Left ventricle myocardium inferior (tissue), 1 donor: ENCODE data around the gene BCLAF3. TPM values are rescaled to one million over a fixed set of nuclear protein-coding genes. Genes with fewer than 3 reads are reported as not detected.

Source experiments
- DNase-seq: peaks from one replicate; pipeline ENCODE4 v3.0.0-alpha.2; 2020
- H3K27ac ChIP-seq: fragments of 200-600 bp; replicated peaks from 2 replicates; pipeline ENCODE4 v1.8.0; 2021
- H3K27me3 ChIP-seq: fragments of 200-600 bp; 2 replicates; pipeline ENCODE4 v1.8.0; 2021; ENCODE audit warnings: low read depth
- H3K36me3 ChIP-seq: fragments of 200-600 bp; 2 replicates; pipeline ENCODE4 v1.8.0; 2021
- H3K4me1 ChIP-seq: fragments of 200-600 bp; 2 replicates; pipeline ENCODE4 v1.8.0; 2021
- H3K4me3 ChIP-seq: fragments of 200-600 bp; 2 replicates; pipeline ENCODE4 v1.8.0; 2021; ENCODE audit warnings: mild to moderate bottlenecking, moderate library complexity
- H3K9me3 ChIP-seq: fragments of 200-600 bp; replicated peaks from 2 replicates; pipeline ENCODE4 v1.8.0; 2021
- CTCF ChIP-seq: fragments of 200-600 bp; IDR thresholded peaks from 2 replicates; pipeline ENCODE4 v1.8.0; 2021; ENCODE audit warnings: antibody characterized with exemption, mild to moderate bottlenecking, borderline replicate concordance
- intact Hi-C: fragments of 100-400 bp; cut with micrococcal nuclease; formaldehyde crosslinking; loops from one replicate; pipeline ENCODE4 v1.11.0; 2022
- total RNA-seq: library from RNA; stranded (reverse); fragmentation: NEBNext Ultra II Directional; extraction: Animal tissue kit (Norgen Biotek cat#: 25700); gene quantifications from one replicate; pipeline ENCODE4 v1.2.1, GENCODE V29; 2021
- donor health status: DM: no; HTN: yes; CAD: no; lungs with severe emphysema.

The BCLAF3 gene
- total RNA-seq, 1 donor from 2014 or later, result 7.7 TPM

GRCh38 chrX:19968276-19968675 is 22.6 kb downstream of the BCLAF3 start:
- TF ChIP-seq CTCF, result no peak
- no peak overlapping the region for H3K4me3 ChIP-seq
- no peaks in the 10 kb centered on the region for H3K27me3 ChIP-seq
- DNase-seq, result no peak
- no peak overlapping the region for H3K27ac ChIP-seq
- intact Hi-C loops, result no loop called here
- no peaks in the 10 kb centered on the region for H3K9me3 ChIP-seq
- H3K36me3 ChIP-seq, result peaks cover 15% of the 10 kb centered on the region
- no peaks in the 10 kb centered on the region for H3K4me1 ChIP-seq

- no peak for DNase-seq
- Histone ChIP-seq H3K4me3 (no peak overlapping the region), H3K36me3 (peaks cover 15% of the 10 kb centered on the region), H3K9me3 (no peaks in the 10 kb centered on the region), H3K27me3 (no peaks in the 10 kb centered on the region), H3K27ac (no peak overlapping the region), H3K4me1 (no peaks in the 10 kb centered on the region)
- TF ChIP-seq CTCF, result no peak
- intact Hi-C loops, result no loop called here
These were observed 24.8 kb downstream of the BCLAF3 start for GRCh38 chrX:19966056-19966455.

- Histone ChIP-seq H3K36me3 (peaks cover 15% of the 10 kb centered on the region), H3K4me1 (no peaks in the 10 kb centered on the region), H3K9me3 (no peaks in the 10 kb centered on the region), H3K27ac (no peak overlapping the region), H3K4me3 (no peak overlapping the region), H3K27me3 (no peaks in the 10 kb centered on the region)
- DNase-seq, result no peak
- intact Hi-C loops, result no loop called here
- no peak for TF ChIP-seq CTCF
These were observed 26.7 kb downstream of the BCLAF3 start for GRCh38 chrX:19964017-19964710.

- intact Hi-C loops, result no loop called here
- Histone ChIP-seq H3K36me3 (peaks cover 10% of the 10 kb centered on the region), H3K9me3 (no peaks in the 10 kb centered on the region), H3K4me3 (no peak overlapping the region), H3K27ac (no peak overlapping the region), H3K4me1 (peaks cover 22% of the 10 kb centered on the region), H3K27me3 (no peaks in the 10 kb centered on the region)
- TF ChIP-seq CTCF, result no peak
- DNase-seq, result no peak
These were observed 29.9 kb downstream of the BCLAF3 start for GRCh38 chrX:19960913-19961312.

GRCh38 chrX:19958552-19959486 is 32.0 kb downstream of the BCLAF3 start:
- no peaks in the 10 kb centered on the region for H3K9me3 ChIP-seq
- peaks cover 35% of the 10 kb centered on the region for H3K4me1 ChIP-seq
- no peak for DNase-seq
- no peaks in the 10 kb centered on the region for H3K36me3 ChIP-seq
- no peak overlapping the region for H3K27ac ChIP-seq
- H3K27me3 ChIP-seq, result no peaks in the 10 kb centered on the region
- intact Hi-C loops, result no loop called here
- no peak for TF ChIP-seq CTCF
- H3K4me3 ChIP-seq, result no peak overlapping the region
